ENCODE measurements around the gene PDS5A. TPM values are rescaled to one million over a fixed set of nuclear protein-coding genes. Genes with fewer than 3 reads are reported as not detected.
"Not testable (repeated sequence)": the region's sequence is repeated elsewhere in the genome, so short reads cannot be mapped to it uniquely, and the experiment has no call there.

Gene PDS5A
- total and polyA plus RNA-seq, 5 experiments from 2014 or later, result 31.1 to 101 (median 46.7) TPM

GRCh38 chr4:39813033-39813432 lies 164.7 kb downstream of the PDS5A start:
- DNase-seq, H3K27me3 Mint-ChIP-seq, ATAC-seq, H3K9me3 Mint-ChIP-seq, H3K36me3 Mint-ChIP-seq, POLR2A ChIA-PET: not testable (repeated sequence)
- H3K27ac Mint-ChIP-seq, result peak overlapping the region in 1 of 10 donors; percentile 97
- H3K4me3 Mint-ChIP-seq, result peak overlapping the region in 1 of 10 donors; percentile 65
- H3K4me1 Mint-ChIP-seq, result peaks cover 0 to 11% (median 8%) of the 10 kb centered on the region in 4 donors

DNA sequence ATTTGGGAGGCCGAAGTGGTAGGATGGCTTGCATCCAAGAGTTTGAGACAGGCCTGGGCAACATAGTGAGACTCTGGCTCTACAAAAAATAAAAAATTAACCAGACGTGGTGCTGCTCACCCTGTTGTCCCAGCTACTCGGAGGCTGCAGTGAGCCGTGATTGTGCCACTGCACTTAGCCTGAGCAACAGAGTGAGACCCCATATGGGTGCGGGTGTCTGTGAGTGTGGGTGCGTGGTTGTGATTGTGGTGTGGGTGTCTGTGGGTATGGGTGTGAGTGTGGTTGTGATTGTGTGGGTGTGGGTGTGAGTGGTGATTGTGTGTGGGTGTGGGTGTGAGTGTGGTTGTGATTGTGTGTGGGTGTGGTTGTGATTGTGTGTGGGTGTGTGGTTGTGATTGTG lies 165.2 kb downstream of the PDS5A start:
- POLR2A ChIA-PET, result no interaction called here
- peak overlapping the region in 9 of 10 donors; percentile 10 to 97 (median 23) for H3K27ac Mint-ChIP-seq
- peaks cover 0 to 2% (median 0%) of the 10 kb centered on the region in 3 donors for H3K36me3 Mint-ChIP-seq
- H3K4me3 Mint-ChIP-seq, result peak overlapping the region in 4 of 10 donors; percentile 26 to 71 (median 38)
- peaks cover 0 to 1% (median 0%) of the 10 kb centered on the region in 5 donors for H3K27me3 Mint-ChIP-seq
- DNase-seq (peak in 1 of 10 donors; percentile 8), ATAC-seq (peak; percentile 16 to 32)
- H3K9me3 Mint-ChIP-seq, result peaks cover 0 to 9% (median 0%) of the 10 kb centered on the region in 9 donors
- H3K4me1 Mint-ChIP-seq, result peaks cover 0 to 11% (median 8%) of the 10 kb centered on the region in 4 donors

- H3K27me3 Mint-ChIP-seq, result peaks cover 0 to 1% (median 0%) of the 10 kb centered on the region in 5 donors
- no peak overlapping the region for H3K27ac Mint-ChIP-seq
- peaks cover 0 to 8% (median 0%) of the 10 kb centered on the region in 9 donors for H3K9me3 Mint-ChIP-seq
- no peak overlapping the region for H3K4me3 Mint-ChIP-seq
- H3K36me3 Mint-ChIP-seq, result peaks cover 0 to 2% (median 0%) of the 10 kb centered on the region in 3 donors
- DNase-seq (no peak), ATAC-seq (no peak)
- peaks cover 0 to 11% (median 6%) of the 10 kb centered on the region in 4 donors for H3K4me1 Mint-ChIP-seq
- POLR2A ChIA-PET, result no interaction called here
Measured at GRCh38 chr4:39808231-39808749, 169.4 kb downstream of the PDS5A start.

- H3K4me1 Mint-ChIP-seq, result no peaks in the 10 kb centered on the region
- no peaks in the 10 kb centered on the region for H3K9me3 Mint-ChIP-seq
- DNase-seq (no peak), ATAC-seq (no peak)
- H3K4me3 Mint-ChIP-seq, result no peak overlapping the region
- peaks cover 0 to 2% (median 0%) of the 10 kb centered on the region in 3 donors for H3K36me3 Mint-ChIP-seq
- H3K27me3 Mint-ChIP-seq, result peaks cover 0 to 6% (median 0%) of the 10 kb centered on the region in 5 donors
- POLR2A ChIA-PET, result no interaction called here
- no peak overlapping the region for H3K27ac Mint-ChIP-seq
Measured at GRCh38 chr4:39802005-39802404, 175.7 kb downstream of the PDS5A start.

GRCh38 chr4:39792976-39793375 lies 184.7 kb downstream of the PDS5A start:
- H3K4me3 Mint-ChIP-seq, H3K36me3 Mint-ChIP-seq, POLR2A ChIA-PET, DNase-seq, ATAC-seq, H3K9me3 Mint-ChIP-seq, H3K4me1 Mint-ChIP-seq, H3K27me3 Mint-ChIP-seq, H3K27ac Mint-ChIP-seq: not testable (repeated sequence)

DNA sequence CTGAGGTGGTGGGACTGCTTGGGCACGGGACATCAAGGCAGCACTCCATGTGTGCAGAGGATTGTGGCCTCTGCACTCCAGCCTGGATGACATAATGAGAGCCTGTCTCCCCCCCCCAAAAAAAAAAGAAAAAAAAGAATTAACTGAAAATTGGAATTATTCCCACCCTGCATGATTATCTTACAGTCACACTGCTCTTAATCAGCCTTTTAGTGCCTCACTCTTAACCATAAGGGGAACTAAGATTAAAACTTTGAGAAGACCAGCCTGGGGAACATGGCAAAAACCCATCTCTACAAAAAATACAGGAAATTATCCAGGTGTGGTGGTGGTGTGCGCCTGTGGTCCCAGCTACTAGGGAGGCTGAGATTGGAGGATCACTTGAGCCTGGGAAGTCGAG lies 185.2 kb downstream of the PDS5A start:
- no peak for DNase-seq
- H3K27me3 Mint-ChIP-seq, result no peaks in the 10 kb centered on the region
- no peak for ATAC-seq
- POLR2A ChIA-PET, result no interaction called here
- no peak overlapping the region for H3K4me3 Mint-ChIP-seq
- no peaks in the 10 kb centered on the region for H3K9me3 Mint-ChIP-seq
- H3K36me3 Mint-ChIP-seq, result no peaks in the 10 kb centered on the region
- H3K27ac Mint-ChIP-seq, result no peak overlapping the region
- no peaks in the 10 kb centered on the region for H3K4me1 Mint-ChIP-seq

DNA sequence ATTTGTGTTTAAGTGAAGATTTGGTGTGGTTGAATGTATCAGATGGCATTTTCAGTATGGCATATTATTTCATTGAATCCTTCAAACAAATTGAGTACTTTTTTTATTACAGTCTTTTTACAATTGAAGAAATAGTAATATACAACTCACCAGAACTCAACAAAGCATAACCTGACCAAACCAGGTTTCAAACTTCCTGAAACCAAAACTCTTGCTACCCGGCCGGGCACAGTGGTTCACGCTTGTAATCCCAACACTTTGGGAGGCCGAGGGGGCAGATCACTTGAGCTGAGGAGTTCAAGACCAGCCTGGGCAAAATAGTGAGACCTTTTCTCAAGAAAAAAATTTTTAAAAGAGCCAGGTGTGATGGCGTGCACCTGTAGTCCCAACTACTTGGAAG lies 185.6 kb downstream of the PDS5A start:
- Mint-ChIP-seq H3K27me3 (no peaks in the 10 kb centered on the region), H3K4me3 (no peak overlapping the region), H3K4me1 (no peaks in the 10 kb centered on the region), H3K9me3 (no peaks in the 10 kb centered on the region), H3K27ac (no peak overlapping the region), H3K36me3 (no peaks in the 10 kb centered on the region)
- no peak for DNase-seq
- ATAC-seq, result no peak
- POLR2A ChIA-PET, result interaction anchor here (0.6 kb wide), 1 partner anchor 100 kb away, joined by 5 read pairs; no protein-coding TSS in a partner anchor

DNA sequence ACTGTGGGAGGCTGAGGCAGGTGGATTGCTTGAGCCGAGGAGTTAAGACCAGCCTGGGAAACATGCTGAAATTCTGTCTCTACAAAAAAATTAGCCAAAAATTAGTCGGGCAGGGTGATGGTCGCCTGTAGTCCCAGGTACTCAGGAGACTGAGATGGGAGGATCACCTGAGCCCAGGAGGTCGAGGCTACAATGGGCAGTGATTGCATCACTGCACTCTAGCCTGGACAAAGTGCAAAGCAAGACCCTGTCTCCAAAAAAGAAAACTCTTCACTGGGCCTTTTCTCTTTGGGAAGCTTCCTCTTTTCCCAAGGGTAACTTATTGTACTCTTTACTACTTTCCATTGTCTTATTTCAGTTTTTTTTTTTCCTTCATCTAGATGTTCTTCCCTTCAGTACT lies 190.9 kb downstream of the PDS5A start:
- Mint-ChIP-seq H3K9me3 (no peaks in the 10 kb centered on the region), H3K27ac (peak overlapping the region in 2 of 10 donors; percentile 5 to 25), H3K36me3 (no peaks in the 10 kb centered on the region), H3K4me3 (no peak overlapping the region), H3K27me3 (no peaks in the 10 kb centered on the region), H3K4me1 (no peaks in the 10 kb centered on the region)
- POLR2A ChIA-PET, result no interaction called here
- ATAC-seq (no peak), DNase-seq (no peak)

GRCh38 chr4:39785083-39785482 lies 192.6 kb downstream of the PDS5A start:
- Mint-ChIP-seq H3K4me1 (no peaks in the 10 kb centered on the region), H3K9me3 (no peaks in the 10 kb centered on the region), H3K36me3 (peaks cover 0 to 9% (median 0%) of the 10 kb centered on the region in 3 donors), H3K27ac (peak overlapping the region in 2 of 10 donors; percentile 41 to 64), H3K27me3 (no peaks in the 10 kb centered on the region), H3K4me3 (no peak overlapping the region)
- POLR2A ChIA-PET, result no interaction called here
- DNase-seq (no peak), ATAC-seq (no peak)

DNA sequence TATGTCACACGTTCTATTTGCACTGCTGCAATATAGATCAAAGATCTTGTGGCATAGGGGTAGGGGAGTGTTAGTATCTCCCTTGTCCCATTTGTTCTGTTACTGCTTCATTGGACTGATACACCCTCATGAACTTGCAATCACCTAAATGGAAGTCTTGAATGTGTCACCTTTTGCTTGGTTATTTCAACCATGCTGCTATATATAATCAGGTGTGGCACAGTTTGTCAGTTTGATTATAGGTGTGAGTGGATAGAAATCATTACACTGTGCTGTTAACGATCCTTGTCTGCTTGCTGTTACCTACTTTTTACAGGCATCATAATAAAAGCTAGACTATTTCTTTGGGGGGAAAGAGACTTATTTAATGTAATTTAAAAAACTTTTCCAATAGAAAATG lies 195.7 kb downstream of the PDS5A start:
- H3K9me3 Mint-ChIP-seq, H3K4me3 Mint-ChIP-seq, POLR2A ChIA-PET, H3K4me1 Mint-ChIP-seq, ATAC-seq, H3K27me3 Mint-ChIP-seq, H3K27ac Mint-ChIP-seq, DNase-seq: not testable (repeated sequence)
- peaks cover 0 to 34% (median 3%) of the 10 kb centered on the region in 3 donors for H3K36me3 Mint-ChIP-seq

Other genes starting within 250 kb of the PDS5A start
- 10 to 100 TPM; 14.8 to 19.0 TPM for gene N4BP2, start 78.9 kb upstream of the PDS5A start, total RNA-seq
- 10 to 100 TPM; 10.7 to 14.3 (median 13.5) TPM for gene N4BP2, start 78.9 kb upstream of the PDS5A start, polyA plus RNA-seq
- gene RHOH, start 219.1 kb upstream of the PDS5A start, total RNA-seq, result 100 to 1,000 TPM; 233 to 249 TPM
- 100 to 1,000 TPM; 328 to 416 (median 383) TPM for gene RHOH, start 219.1 kb upstream of the PDS5A start, polyA plus RNA-seq